Neural progenitor cell (in vitro differentiated cells): Measurements from ENCODE around the gene ZBP1.

ENCODE experiments used
- CTCF ChIP-seq: fragments of 200-600 bp; sonication (generic); IDR thresholded peaks from 2 replicates; pipeline ENCODE4 v1.5.1; 2017; ENCODE audit warnings: antibody characterized with exemption, mild to moderate bottlenecking
- EZH2 ChIP-seq: fragments of 200-600 bp; sonication (generic); IDR thresholded peaks from 2 replicates; pipeline ENCODE4 v1.6.1; 2017; ENCODE audit warnings: antibody characterized with exemption, mild to moderate bottlenecking, moderate library complexity
- EZH2phosphoT487 ChIP-seq: fragments of 200-600 bp; sonication (generic); IDR thresholded peaks from 2 replicates; pipeline ENCODE4 v1.6.1; 2017; ENCODE audit warnings: antibody characterized with exemption

GRCh38 chr20:57651881-57652605 is 31.8 kb upstream of the ZBP1 start:
- no peak for TF ChIP-seq CTCF
- no peak for TF ChIP-seq EZH2phosphoT487
- no peak for TF ChIP-seq EZH2
